ENCODE results near the gene DNAH8.
"Not testable (repeated sequence)": the region's sequence is repeated elsewhere in the genome, so short reads cannot be mapped to it uniquely, and the experiment has no call there.

Gene DNAH8

DNA sequence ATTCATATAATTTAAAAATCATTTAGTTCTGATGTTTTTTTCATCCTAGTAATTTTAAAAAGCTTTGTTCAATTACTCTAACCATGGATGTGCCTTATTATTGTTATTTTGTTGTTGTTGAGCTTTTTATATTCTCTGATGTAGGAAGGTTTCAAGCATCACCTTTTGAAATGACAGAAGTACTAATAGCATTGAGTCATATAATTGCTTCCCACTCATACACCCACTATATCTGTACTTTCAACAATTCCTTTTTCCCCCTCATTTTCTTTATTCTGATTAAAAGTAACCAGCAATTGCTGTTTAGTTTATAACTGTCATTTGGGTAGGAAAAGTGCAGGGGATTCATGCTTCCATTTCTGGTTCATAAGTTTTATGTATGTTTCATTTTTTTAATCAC is 38.6 kb downstream of the DNAH8 start:
- no peak for DNase-seq

GRCh38 chr6:38755207-38755606 is 40.1 kb downstream of the DNAH8 start:
- DNase-seq = no peak

DNA sequence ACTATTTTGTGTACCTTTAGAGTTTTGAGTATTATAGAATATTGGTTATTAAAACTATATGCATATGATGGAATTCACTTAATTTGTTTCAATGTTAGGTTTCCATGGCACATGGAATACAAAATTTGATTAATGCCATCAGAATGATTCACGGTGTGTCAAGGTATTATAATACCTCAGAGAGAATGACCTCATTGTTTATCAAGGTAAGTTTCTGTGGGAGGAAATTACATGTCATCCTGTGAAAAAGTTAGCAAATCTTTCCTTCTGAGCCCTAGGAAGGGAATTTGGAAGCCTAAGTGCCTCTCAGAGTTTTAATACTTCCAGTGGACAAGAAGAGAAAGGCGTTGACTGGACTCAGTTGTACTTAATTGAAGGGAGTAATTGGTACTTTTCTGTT is 40.8 kb downstream of the DNAH8 start:
- DNase-seq = no peak

DNA sequence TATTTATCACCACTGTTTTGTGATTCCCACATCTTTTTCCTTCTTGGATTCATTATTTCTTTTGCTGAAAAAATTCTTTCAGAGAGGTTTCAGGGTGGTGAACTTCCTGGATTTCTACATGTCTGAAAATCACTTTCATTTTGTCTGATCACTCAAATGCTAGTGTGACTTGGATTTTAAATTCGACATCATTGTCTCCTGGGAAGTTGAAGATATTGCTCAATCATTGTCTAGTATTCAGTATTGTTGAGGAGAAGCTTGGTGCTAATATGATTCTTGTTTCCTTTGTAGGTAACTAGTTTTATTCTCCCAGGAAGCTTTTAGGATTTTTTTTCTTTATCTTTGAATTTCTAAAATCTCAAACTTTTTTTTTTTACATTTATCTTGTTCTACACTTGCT is 45.0 kb downstream of the DNAH8 start:
- DNase-seq = no peak

GRCh38 chr6:38762848-38763247 is 47.7 kb downstream of the DNAH8 start:
- no peak for DNase-seq

DNA sequence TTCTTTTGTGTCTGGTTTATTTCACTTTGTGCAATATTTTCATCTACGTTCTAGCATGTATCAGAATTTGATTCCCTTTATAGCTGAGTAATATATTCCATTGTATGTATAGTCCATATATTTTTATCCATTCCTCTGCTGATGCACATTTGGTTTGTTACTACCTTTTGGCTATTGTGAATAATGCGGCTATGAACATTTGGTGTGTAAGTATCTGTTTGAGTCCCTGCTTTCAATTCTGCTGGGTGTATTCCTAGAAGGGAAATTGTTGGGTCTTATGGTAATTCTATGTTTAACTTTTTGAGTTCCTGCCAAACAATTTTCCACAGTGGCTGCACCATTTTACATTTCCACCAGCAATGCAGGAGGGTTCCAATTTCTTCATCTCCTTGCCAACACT is 52.4 kb downstream of the DNAH8 start:
- no peak for DNase-seq

- DNase-seq = no peak
These were observed 58.2 kb downstream of the DNAH8 start for GRCh38 chr6:38773338-38773737.

DNA sequence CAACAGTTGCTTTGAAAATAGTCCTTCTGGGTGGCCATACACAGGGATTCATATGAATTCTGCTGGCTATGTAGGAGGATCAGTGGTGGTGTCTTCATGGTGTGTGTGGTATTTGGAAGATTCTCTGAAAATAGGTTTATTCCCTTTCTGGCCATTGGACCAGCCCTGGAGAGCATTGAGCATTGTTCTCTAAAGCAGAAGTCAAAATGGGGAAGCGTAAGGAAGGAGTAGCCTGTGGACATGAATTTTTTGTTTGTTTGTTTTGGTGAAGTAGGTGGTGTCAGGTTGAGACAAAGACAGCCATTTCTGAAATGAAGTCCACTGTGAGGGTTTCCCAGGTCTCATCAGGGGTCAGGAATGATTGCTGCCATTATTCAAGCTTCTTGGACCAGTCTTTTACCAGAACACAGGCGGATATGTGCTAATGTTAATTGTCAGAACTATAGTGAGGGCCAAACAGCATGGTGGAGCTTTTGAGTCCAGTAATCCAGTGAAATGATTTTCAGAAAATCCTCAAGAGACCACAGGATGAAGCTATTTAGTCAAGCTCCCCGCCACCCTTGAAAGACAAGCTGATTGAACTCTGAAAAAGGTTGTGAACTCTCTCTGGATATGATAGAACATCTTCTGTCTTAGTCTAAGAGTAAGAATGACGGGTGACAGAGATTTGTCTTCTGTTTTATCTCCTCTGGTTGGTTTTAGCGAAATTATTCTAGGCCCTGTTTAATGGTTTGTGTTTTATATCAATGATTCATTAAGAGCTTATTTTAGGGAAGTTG is 60.0 kb downstream of the DNAH8 start:
- DNase-seq = no peak

GRCh38 chr6:38775870-38776269 is 60.8 kb downstream of the DNAH8 start:
- no peak for DNase-seq

- DNase-seq = no peak
These were observed 61.4 kb downstream of the DNAH8 start for GRCh38 chr6:38776515-38776914.

DNA sequence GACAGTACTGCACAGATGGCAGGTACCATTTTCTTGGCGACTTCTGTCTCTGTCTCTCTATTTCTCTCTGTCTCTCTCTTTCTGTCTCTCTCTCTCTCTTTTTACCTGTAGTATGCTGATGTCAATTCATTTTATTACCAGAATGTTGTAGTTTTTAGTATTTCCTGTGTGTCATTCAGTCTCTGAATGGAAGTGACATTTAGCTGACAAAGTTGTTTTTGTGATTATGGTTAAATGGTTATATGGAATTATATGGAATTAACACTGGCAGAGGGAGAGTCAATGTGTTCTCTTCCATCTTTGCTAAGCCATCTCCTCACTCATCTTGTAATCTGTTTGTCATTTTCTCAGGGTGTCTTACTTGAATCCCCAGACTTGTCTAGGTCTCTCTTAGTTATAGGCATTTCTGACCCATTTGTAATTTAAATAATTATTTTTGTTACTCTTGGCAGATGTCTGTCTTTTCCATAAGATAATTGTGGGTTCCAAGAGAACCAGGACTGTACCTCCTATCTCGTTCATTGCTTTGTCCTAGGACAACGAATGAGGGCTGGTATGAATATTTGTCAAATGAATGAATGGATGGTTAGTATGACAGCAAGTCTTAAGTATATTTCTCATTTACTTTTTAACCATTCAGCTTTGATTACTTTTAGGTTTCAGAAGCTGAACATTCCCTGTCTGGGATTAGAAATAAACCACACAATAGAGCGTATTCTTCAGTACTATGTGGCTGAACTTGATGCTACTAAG is 64.4 kb downstream of the DNAH8 start:
- no peak for DNase-seq

DNA sequence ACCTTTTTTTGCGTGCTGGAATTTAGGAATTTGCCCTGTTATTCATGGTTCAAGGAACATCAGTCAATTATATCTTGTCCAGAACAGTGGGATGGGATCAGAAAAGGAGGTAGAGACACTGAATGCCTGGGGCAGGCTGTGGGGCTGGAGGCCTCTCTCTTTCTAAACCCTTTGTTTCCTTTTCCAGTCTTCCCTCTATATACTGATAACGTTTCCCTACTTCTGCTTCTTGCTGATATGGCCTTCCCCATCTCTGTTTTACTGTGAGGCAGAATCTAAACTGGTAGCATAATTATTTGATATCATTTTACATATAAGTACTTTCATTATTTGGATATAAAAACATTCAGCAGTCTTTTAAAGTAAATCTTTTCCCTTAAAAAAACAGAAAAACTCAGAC is 67.5 kb downstream of the DNAH8 start:
- no peak for DNase-seq

DNA sequence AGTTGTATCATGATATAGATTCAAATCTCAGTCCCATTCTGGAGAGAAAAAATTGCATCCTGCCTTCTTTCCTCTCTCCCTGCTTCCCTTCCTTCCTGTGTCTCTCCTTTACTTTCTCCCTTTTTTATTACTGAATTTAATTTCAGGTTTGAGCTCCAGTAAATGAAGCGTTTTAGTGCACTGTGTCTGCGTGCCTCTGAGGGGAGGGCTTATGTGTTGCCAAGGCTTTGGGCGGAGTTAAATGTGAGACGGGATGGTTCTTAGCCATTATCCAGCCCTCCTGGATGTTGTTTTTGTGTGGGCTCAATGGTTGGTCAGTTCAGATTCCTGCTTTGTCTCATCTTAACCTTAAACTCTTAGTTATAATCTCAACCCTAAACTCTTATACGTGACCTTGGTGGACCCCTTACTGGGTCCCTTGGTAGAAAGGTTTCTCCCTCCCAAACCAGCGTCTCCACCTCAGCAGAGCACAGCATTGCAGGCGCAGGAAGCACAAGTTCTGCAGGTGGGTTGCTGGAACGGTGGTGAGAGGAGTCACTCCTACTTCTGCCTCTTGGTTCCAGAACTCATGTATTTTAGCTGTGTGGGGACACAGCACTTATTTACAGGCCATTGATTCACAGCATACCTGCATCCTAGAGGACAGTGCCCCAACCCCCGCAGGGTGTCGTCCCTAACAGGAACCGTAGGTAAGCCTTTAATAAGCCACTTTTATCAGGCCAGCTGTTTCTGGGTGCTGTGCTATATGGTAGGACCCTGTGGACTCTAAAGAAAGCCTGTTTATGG is 68.5 kb downstream of the DNAH8 start:
- no peak for DNase-seq

- DNase-seq = no peak
These were observed 69.6 kb downstream of the DNAH8 start for GRCh38 chr6:38784506-38785235.

GRCh38 chr6:38786486-38786885 is 71.4 kb downstream of the DNAH8 start:
- DNase-seq = no peak

DNA sequence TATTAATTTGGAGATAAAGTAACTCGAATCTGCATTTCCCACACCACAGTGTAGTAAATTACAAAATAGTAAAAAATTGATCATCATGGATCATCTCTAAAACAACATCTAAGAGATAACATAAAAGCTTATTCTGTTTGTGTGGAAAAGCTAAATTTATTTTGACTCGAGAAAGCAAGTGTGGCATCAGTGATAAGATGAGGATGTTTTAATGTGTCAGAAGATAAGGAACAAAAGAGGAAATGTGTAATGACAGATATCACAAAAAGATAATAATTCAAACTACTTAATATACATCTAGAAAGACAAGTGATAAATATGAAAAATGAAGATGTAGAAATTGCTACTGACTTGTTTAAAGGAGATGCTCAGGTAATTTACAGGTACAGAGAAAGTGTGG is 74.1 kb downstream of the DNAH8 start:
- DNase-seq = no peak

DNA sequence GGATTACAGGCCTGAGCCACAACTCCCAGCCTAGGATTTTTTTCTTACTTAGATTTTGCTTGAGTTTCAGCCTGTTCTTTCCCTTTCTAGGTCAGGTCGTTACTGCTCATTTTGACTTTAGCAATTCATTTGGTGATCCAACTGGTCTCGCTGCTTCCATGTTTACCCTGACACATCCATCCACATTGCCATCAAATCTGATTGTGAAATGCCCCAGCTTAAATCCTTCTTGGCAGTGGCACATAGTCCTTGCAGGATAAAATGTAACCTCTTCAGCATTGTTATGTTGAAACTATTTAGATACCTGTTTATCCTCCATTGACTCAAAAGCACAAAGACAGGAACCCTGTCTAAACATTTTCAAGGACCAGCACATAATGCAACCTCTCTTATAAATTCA is 77.2 kb downstream of the DNAH8 start:
- DNase-seq = no peak

GRCh38 chr6:38794682-38795081 is 79.6 kb downstream of the DNAH8 start:
- no peak for DNase-seq

- no peak for DNase-seq
These were observed 80.9 kb downstream of the DNAH8 start for GRCh38 chr6:38796006-38796405.

- DNase-seq = not testable (repeated sequence)
These were observed 81.3 kb downstream of the DNAH8 start for GRCh38 chr6:38796437-38796836.

- DNase-seq = no peak
These were observed 81.7 kb downstream of the DNAH8 start for GRCh38 chr6:38796850-38797249.

DNA sequence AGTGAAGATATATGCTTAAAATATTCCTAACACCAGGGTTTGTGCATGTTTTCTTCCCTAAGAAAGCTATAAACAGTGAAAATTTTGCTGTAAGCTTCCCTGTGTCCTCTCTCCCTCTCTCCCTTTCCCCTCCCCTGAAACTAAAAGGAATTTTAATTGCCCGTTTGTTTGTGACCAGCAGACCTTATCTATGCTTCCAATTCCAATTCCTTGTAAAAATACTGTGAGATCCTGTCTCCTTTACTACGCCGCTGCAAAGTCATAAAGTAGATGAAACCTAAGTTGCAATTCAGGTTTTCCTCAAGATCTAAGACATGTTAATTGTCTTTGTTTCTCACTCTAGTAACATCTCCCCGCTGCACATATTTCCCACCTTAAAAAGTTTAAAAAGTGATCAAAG is 82.3 kb downstream of the DNAH8 start:
- DNase-seq = no peak
